IMR-90 (cell line): ENCODE measurements around the gene TBL3.
A peak's percentile ranks its signal among the peaks of the same experiment; 100 is the strongest.

Experiments used
- BHLHE40 ChIP-seq: fragments of 150-350 bp; IDR thresholded peaks from 2 replicates; pipeline ENCODE4 v1.6.1; 2016; ENCODE audit warnings: mild to moderate bottlenecking, low read depth, low read length
- CEBPB ChIP-seq: IDR thresholded peaks from 2 replicates; pipeline ENCODE4 v1.6.1; 2012; ENCODE audit warnings: low read depth, low read length, improper control_type of control experiment
- CHD1 ChIP-seq: IDR thresholded peaks from 2 replicates; pipeline ENCODE4 v1.6.1; 2012; ENCODE audit warnings: low read depth, low read length, improper control_type of control experiment
- FOS ChIP-seq: fragments of 150-350 bp; IDR thresholded peaks from 2 replicates; pipeline ENCODE4 v1.6.1; 2016; ENCODE audit warnings: low read depth, low read length
- MAFK ChIP-seq: IDR thresholded peaks from 2 replicates; pipeline ENCODE4 v1.6.1; 2012; ENCODE audit warnings: low read depth, low read length, improper control_type of control experiment
- MAZ ChIP-seq: IDR thresholded peaks from 2 replicates; pipeline ENCODE4 v1.6.1; 2012; ENCODE audit warnings: low read depth, mild to moderate bottlenecking, low read length, improper control_type of control experiment, moderate library complexity, borderline replicate concordance
- MXI1 ChIP-seq: IDR thresholded peaks from 2 replicates; pipeline ENCODE4 v1.6.1; 2012; ENCODE audit warnings: low read depth, mild to moderate bottlenecking, low read length, moderate library complexity, borderline replicate concordance
- NFE2L2 ChIP-seq: fragments of 150-350 bp; IDR thresholded peaks from 2 replicates; pipeline ENCODE4 v1.6.1; 2016; ENCODE audit warnings: low read depth, mild to moderate bottlenecking, low read length
- POLR2A ChIP-seq: IDR thresholded peaks from 2 replicates; pipeline ENCODE4 v1.6.1; 2012; ENCODE audit warnings: mild to moderate bottlenecking, low read depth, low read length
- RAD21 ChIP-seq: IDR thresholded peaks from 2 replicates; pipeline ENCODE4 v1.6.1; 2012; ENCODE audit warnings: low read length, improper control_type of control experiment
- RFX5 ChIP-seq: IDR thresholded peaks from 2 replicates; pipeline ENCODE4 v1.8.0; 2012; ENCODE audit warnings: low read depth, mild to moderate bottlenecking, low read length, moderate library complexity
- SMC3 ChIP-seq: fragments of 150-350 bp; IDR thresholded peaks from 2 replicates; pipeline ENCODE4 v1.6.1; 2016; ENCODE audit warnings: low read depth, mild to moderate bottlenecking, antibody characterized with exemption, low read length, moderate library complexity
- TF ChIP-seq, protein P1 (sequence below): conservative IDR thresholded peaks from 2 replicates; pipeline ENCODE4 v1.5.1; 2012; ENCODE audit warnings: mild to moderate bottlenecking, low read depth, low read length, improper control_type of control experiment
- TF ChIP-seq, protein P2 (sequence below): fragments of 150-350 bp; IDR thresholded peaks from 2 replicates; pipeline ENCODE4 v1.6.1; 2017; ENCODE audit warnings: mild to moderate bottlenecking, antibody characterized with exemption, low read length, low read depth

DNA sequence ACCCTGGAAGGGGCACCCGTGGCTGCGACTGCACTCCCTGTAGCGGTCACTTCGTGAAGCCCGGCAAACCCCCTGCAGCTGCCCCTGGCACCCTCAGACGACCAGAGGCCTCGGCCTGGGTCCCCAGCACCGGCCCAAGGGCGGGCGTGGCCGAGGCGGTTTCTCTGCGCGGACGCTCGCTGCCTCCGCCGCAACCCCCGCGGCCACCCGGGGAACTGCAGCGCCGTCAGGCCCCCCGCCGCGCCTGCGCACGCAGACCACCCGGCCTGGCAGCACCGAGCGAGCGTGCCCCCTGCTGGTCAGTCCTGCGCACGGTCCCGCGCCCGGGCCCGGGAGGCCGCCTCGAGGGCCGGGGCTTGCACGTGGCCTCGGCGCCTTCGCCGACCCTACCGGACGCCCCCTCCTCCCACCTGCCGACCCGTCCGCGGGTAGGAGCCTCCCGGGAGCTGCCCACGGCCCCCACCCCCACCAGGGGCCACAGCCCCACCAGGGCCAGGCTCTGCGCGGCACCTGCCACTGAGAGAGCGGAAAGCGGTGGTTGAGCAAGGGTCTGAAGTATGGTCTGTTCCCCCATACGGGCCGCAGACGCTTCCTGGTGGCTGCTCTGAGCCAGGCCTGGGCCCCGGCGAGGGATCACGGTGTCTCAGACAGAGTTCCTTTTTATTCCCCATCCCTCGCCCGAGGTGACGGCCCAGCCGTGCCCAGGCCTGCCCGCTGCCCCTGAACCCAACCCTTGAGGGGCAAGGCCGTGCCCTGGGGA is 42.1 kb upstream of the TBL3 start:
- TF ChIP-seq RFX5 (no peak), POLR2A (no peak), RAD21 (peak; percentile 90), BHLHE40 (peak; percentile 44; the same call in 1 of the 2 replicates), FOS (no peak), CEBPB (no peak), MAZ (peak; percentile 65; the same call in 1 of the 2 replicates), MAFK (no peak), SMC3 (peak; percentile 91), CHD1 (no peak), MXI1 (peak; percentile 35; the same call in 1 of the 2 replicates), NFE2L2 (no peak)
- TF ChIP-seq, protein P1, sequence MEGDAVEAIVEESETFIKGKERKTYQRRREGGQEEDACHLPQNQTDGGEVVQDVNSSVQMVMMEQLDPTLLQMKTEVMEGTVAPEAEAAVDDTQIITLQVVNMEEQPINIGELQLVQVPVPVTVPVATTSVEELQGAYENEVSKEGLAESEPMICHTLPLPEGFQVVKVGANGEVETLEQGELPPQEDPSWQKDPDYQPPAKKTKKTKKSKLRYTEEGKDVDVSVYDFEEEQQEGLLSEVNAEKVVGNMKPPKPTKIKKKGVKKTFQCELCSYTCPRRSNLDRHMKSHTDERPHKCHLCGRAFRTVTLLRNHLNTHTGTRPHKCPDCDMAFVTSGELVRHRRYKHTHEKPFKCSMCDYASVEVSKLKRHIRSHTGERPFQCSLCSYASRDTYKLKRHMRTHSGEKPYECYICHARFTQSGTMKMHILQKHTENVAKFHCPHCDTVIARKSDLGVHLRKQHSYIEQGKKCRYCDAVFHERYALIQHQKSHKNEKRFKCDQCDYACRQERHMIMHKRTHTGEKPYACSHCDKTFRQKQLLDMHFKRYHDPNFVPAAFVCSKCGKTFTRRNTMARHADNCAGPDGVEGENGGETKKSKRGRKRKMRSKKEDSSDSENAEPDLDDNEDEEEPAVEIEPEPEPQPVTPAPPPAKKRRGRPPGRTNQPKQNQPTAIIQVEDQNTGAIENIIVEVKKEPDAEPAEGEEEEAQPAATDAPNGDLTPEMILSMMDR, result peak; percentile 99
- TF ChIP-seq, protein P2, sequence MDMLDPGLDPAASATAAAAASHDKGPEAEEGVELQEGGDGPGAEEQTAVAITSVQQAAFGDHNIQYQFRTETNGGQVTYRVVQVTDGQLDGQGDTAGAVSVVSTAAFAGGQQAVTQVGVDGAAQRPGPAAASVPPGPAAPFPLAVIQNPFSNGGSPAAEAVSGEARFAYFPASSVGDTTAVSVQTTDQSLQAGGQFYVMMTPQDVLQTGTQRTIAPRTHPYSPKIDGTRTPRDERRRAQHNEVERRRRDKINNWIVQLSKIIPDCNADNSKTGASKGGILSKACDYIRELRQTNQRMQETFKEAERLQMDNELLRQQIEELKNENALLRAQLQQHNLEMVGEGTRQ, result peak; percentile 3; the same call in 1 of the 2 replicates
